Measurements from ENCODE around the gene RAB8A. TPM values are rescaled to one million over a fixed set of nuclear protein-coding genes. Genes with fewer than 3 reads are reported as not detected.
"Not testable (repeated sequence)": the region's sequence is repeated elsewhere in the genome, so short reads cannot be mapped to it uniquely, and the experiment has no call there.

The RAB8A gene
- polyA plus RNA-seq, 1 experiment: 78.6 TPM

DNA sequence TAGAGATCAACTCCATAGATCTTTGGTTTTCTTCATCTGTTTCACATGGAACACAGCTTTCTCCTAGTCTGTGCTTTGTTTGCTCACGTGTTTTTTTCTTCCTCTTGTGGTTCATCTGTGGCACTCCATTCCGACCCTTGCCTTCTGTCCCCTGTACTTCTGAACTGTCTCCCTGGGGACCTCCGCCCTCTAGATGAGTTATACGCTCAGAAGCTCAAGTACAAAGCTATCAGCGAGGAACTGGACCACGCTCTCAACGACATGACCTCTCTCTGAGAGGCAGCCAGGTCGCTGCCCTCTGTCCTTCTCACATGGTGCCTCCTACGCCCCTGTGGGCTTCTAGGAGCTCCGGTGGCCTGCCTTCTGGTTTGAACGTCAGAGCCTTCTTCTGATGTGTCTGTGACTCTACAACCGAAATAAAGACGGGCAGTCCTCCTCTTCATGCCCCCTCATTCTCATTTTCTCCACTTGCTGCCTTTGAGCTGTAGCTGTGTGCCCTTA lies 16.6 kb upstream of the RAB8A start:
- no peak for DNase-seq (ENCODE audit: low read depth)
- TF ChIP-seq, protein P1, sequence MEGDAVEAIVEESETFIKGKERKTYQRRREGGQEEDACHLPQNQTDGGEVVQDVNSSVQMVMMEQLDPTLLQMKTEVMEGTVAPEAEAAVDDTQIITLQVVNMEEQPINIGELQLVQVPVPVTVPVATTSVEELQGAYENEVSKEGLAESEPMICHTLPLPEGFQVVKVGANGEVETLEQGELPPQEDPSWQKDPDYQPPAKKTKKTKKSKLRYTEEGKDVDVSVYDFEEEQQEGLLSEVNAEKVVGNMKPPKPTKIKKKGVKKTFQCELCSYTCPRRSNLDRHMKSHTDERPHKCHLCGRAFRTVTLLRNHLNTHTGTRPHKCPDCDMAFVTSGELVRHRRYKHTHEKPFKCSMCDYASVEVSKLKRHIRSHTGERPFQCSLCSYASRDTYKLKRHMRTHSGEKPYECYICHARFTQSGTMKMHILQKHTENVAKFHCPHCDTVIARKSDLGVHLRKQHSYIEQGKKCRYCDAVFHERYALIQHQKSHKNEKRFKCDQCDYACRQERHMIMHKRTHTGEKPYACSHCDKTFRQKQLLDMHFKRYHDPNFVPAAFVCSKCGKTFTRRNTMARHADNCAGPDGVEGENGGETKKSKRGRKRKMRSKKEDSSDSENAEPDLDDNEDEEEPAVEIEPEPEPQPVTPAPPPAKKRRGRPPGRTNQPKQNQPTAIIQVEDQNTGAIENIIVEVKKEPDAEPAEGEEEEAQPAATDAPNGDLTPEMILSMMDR (IDR thresholded peaks at IDR 0.05; ENCODE audit: insufficient read depth, low read depth, low read length): no peak
- POLR2A ChIA-PET: interaction anchor here (0.6 to 1.2 kb wide), 4 partner anchors 16 to 90 kb away, joined by 3 to 8 read pairs (median 5); partner anchors contain the start of genes FAM32A and TPM4
- CTCF ChIA-PET: interaction anchor here (0.6 to 1.9 kb wide), 7 partner anchors 12 to 248 kb away, joined by 3 to 9 read pairs (median 3); no protein-coding TSS in a partner anchor
- no peak overlapping the region for H3K4me3 ChIP-seq (ENCODE audit: low read depth, low read length)
- peaks cover 58% of the 10 kb centered on the region for H3K36me3 ChIP-seq (ENCODE audit: control insufficient read depth, insufficient read depth, low read length)
- no peaks in the 10 kb centered on the region for H3K27me3 ChIP-seq (ENCODE audit: control insufficient read depth, insufficient read depth, low read length)

DNA sequence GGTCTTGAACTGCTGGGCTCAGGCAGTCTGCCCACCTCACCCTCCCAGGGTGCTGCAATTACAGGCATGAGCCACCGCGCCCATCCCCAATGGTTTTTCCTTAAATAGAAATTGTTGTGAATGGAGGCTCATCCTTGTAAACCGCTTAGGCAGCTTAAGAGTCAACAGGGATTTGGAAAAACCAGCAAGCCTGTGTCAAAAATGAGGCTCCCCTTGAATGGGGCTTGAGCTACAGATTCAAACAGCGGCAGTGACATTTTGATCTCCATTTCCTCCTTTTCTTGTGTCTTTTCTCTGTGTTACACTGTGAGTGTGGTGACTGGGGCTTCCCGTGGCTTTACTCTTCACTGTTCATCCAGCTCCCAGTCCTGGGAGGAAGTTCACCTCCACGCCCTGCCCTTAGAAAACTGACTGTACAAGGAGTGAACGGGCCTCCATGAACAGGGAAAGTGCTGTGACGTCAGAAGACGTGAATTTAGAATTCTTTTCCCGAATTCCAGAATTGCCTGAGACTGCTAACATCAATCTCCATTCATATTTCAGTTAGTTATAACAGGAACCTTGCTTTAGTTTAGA lies 15.3 kb upstream of the RAB8A start:
- TF ChIP-seq, protein P1 (IDR thresholded peaks at IDR 0.05; ENCODE audit: insufficient read depth, low read depth, low read length): no peak
- Histone ChIP-seq H3K36me3 (ENCODE audit: control insufficient read depth, insufficient read depth, low read length) (peaks cover 54% of the 10 kb centered on the region), H3K27me3 (ENCODE audit: control insufficient read depth, insufficient read depth, low read length) (no peaks in the 10 kb centered on the region), H3K4me3 (ENCODE audit: low read depth, low read length) (no peak overlapping the region)
- no peak for DNase-seq (ENCODE audit: low read depth)
- CTCF ChIA-PET: interaction anchor here (1.3 to 1.9 kb wide), 2 partner anchors 10 to 15 kb away, joined by 3 to 9 read pairs; no protein-coding TSS in a partner anchor
- POLR2A ChIA-PET: no interaction called here

DNA sequence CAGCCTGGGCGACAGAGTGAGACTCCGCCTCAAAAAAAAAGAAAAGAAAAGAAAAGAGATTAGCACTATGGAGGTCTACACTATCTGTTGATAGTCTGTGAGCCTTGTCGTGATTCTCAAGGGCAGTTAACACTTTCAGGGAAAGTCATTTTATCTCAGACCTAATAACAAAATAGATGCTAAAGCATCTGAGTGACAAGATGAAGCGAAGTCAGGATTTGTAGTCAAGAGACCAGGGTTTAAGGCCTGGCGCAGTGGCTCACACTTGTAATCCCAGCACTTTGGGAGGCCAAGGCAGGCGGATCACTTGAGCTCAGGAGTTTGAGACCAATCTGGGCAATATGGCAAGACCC lies 13.3 kb upstream of the RAB8A start:
- ChIA-PET POLR2A (no interaction called here), CTCF (interaction anchor here (1.4 to 2.4 kb wide), 2 partner anchors 36 to 58 kb away, joined by 3 to 7 read pairs; no protein-coding TSS in a partner anchor)
- Histone ChIP-seq H3K27me3 (ENCODE audit: control insufficient read depth, insufficient read depth, low read length) (no peaks in the 10 kb centered on the region), H3K36me3 (ENCODE audit: control insufficient read depth, insufficient read depth, low read length) (peaks cover 39% of the 10 kb centered on the region), H3K4me3 (ENCODE audit: low read depth, low read length) (no peak overlapping the region)
- TF ChIP-seq, protein P1 (IDR thresholded peaks at IDR 0.05; ENCODE audit: insufficient read depth, low read depth, low read length): no peak
- DNase-seq (ENCODE audit: low read depth): no peak

DNA sequence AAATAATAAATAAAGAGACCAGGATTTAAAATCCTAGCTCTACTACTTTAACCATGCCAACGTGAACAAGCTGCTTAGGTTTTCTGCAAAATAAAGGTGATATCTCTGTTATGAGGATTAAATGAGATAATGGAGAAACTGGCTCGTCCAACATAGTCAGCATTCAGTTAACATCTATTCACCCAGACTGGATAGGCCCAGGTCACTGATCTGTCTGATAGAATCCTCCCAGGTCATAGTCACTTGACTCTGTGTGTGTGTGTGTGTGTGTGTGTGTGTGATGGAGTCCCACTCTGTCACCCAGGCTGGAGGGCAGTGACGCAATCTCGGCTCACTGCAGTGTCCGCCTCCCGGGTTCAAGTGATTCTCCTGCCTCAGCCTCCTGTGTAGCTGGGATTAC lies 12.9 kb upstream of the RAB8A start:
- TF ChIP-seq, protein P1 (IDR thresholded peaks at IDR 0.05; ENCODE audit: insufficient read depth, low read depth, low read length): no peak
- Histone ChIP-seq H3K36me3 (ENCODE audit: control insufficient read depth, insufficient read depth, low read length) (peaks cover 39% of the 10 kb centered on the region), H3K4me3 (ENCODE audit: low read depth, low read length) (no peak overlapping the region), H3K27me3 (ENCODE audit: control insufficient read depth, insufficient read depth, low read length) (no peaks in the 10 kb centered on the region)
- CTCF ChIA-PET: interaction anchor here (1.1 to 2.4 kb wide), 4 partner anchors 10 to 58 kb away, joined by 3 to 7 read pairs (median 3); no protein-coding TSS in a partner anchor
- POLR2A ChIA-PET: no interaction called here
- no peak for DNase-seq (ENCODE audit: low read depth)

DNA sequence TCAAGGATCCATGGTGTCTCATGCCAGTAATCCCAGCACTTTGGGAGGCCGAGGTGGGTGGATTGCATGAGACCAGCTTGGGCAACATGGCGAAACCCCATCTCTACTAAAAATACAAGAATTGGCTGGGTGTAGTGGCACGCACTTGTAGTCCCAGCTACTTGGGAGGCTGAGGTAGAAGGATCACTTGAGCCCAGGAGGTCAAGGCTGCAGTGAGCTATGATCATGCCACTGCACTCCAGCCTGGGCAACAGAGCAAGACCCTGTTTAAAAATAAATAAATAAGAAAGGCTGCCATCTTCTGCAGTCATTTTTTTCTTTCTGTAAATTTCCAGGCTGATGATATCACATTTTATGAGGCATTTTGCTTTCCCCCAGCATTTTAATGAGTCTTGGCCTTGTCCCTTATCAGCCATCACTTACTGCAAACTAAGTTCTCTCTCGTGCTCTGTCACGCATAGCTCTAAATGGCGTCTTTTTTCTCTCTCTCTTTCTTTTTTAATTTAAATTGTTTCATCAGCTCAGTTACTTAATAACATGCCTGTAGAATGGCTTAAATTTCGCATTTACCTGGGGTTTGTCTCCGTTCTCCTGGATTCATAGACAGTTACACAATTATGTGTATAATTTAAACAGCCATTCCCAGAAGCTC lies 12.2 kb upstream of the RAB8A start:
- peaks cover 39% of the 10 kb centered on the region for H3K36me3 ChIP-seq (ENCODE audit: control insufficient read depth, insufficient read depth, low read length)
- H3K27me3 ChIP-seq (ENCODE audit: control insufficient read depth, insufficient read depth, low read length); POLR2A ChIA-PET; H3K4me3 ChIP-seq (ENCODE audit: low read depth, low read length); DNase-seq (ENCODE audit: low read depth): not testable (repeated sequence)
- CTCF ChIA-PET: interaction anchor here (1.1 to 2.4 kb wide), 5 partner anchors 10 to 59 kb away, joined by 3 to 7 read pairs (median 3); no protein-coding TSS in a partner anchor

Measured in BJ (cell line).